HG02610 (cell line): Measurements from ENCODE around the gene GDAP1L1.

Experiments used
- ATAC-seq: cut with Tn5 transposase; IDR thresholded peaks from one replicate; pipeline ENCODE4 v1.9.1; 2021; ENCODE audit warnings: mild to moderate bottlenecking, moderate library complexity; ENCODE audit not compliant: unreplicated experiment

Gene GDAP1L1

DNA sequence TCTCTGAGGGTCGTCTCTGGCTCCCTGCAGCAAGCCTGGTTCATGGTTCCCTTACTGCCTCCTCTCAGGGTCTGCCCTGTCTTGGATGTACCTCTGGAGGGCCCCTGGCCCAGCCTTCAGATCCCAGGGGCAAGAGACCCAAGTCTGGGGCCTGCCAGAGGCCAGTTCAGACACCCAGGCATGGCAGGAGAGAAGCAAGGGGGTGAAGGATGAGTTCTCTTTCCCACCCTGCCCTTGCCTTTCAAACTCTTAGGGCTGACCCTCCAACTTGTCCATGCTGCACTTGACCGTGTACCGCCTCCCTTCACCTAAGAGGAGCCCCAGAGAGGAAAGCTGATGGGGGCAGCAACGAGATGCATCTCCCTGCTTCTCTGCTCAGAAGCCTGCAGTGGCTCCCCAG is 4.2 kb downstream of the GDAP1L1 start:
- ATAC-seq = no peak

GRCh38 chr20:44253528-44253927 is 6.4 kb downstream of the GDAP1L1 start:
- ATAC-seq = no peak

GRCh38 chr20:44254073-44254472 is 7.0 kb downstream of the GDAP1L1 start:
- no peak for ATAC-seq

GRCh38 chr20:44255942-44256341 is 8.8 kb downstream of the GDAP1L1 start:
- ATAC-seq = no peak

DNA sequence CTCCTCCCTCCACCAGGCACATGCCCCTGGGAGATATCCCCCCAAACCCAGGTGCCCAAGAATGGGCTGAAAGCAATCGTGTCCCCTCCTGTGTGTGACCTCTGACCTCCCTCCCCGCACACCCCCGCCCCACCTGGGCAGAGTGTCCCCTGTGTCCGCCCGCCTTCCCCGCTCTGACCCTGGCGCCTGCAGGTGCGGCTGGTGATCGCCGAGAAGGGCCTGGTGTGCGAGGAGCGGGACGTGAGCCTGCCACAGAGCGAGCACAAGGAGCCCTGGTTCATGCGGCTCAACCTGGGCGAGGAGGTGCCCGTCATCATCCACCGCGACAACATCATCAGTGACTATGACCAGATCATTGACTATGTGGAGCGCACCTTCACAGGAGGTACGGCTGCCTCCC is 9.9 kb downstream of the GDAP1L1 start:
- ATAC-seq = no peak

DNA sequence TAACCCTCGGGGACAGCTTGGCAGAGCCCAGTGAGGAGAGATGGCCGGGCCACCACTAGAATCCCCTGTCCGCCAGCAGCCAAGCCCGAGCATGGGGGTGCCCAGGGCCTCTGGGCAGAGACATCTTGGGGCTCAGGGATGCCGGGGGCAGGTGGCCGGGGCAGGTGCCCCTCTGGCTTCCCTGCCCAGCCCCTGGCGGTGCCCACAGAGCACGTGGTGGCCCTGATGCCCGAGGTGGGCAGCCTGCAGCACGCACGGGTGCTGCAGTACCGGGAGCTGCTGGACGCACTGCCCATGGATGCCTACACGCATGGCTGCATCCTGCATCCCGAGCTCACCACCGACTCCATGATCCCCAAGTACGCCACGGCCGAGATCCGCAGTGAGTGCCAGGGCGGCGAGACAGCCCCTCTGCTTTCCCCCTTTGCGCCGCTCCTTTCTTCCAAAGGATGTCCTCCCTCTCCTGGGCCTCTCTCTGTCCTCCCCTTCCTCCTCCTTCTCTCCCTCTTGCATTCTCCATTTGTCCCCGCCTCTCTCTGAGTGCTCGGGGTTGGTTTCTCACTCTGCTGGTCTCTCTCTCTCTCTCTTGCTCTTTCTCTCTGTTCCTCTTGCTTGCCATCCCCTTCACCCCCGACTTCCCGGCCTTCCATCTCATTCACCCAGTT is 11.2 kb downstream of the GDAP1L1 start:
- no peak for ATAC-seq

GRCh38 chr20:44264287-44264686 is 17.2 kb downstream of the GDAP1L1 start:
- no peak for ATAC-seq

- ATAC-seq = no peak
Measured at GRCh38 chr20:44268802-44269201, 21.7 kb downstream of the GDAP1L1 start.

DNA sequence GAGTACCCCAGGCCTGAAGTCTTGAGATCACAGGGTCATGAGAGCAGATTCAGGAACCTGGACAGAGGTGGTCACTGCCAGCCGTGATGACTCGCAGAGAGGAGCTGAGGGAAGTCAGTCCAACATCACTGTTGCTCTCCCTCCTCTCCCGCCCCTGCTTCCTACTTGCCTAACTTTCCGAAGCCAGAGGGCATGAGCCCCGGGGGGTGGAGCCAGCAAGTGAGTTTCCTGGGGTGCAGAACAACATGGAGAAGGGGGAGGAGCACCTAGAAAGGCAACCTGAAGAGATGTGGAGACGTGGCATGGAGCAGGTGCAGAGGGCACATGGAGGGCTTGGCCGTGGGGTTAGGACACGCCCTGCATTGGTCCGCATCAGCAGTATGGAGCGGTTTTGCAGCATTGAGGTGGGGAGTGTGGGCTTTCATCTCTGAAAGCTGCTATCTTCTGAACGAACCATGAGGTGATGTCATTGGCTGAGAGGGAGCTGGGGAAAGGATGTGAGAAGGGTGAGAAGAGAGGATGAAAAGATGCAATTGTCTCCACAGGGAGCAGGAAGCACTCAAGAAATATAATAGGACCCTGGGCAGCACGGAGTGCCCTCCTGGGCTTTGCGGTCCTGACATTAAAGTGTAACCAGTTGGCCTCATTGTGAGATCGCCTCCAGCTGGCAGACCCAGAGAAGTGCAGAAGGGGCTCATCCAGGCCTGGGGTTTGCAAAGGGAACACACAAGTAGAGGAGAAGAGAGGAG is 25.0 kb downstream of the GDAP1L1 start:
- ATAC-seq = no peak

GRCh38 chr20:44273231-44274215 is 26.4 kb downstream of the GDAP1L1 start:
- no peak for ATAC-seq

DNA sequence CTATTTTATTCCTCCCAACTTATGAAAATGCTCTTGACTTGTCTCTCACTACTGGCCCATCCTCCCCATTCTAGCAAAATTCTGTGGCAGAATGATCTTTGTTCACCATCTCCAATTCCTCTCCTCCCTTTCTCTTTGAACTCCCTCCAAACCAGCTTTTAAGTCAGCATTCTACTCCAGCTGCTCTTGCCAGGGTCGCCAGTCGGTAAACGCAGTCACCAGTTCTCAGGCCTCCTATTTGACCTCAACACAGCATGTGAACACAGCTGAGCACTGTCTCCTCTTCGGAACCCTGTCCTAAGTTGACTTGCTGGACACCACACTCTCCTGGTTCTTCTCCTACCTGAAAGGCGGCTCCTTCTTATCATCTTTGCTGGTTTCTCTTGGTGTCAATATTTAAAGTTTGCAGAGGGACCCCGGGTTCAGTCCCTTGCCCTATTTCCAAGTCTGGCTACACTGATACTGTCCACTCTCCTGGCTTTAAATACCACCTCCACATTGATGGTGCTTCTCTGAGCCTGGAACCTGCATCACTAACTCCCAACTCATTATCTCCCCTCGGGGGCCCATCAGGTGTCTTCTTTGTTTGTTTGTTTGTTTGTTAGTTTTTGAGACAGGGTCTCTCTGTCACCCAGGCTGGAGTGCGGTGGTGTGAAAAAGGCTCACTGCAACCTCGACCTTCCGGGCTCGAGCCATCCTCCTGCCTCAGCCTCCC is 27.4 kb downstream of the GDAP1L1 start:
- ATAC-seq = no peak

- no peak for ATAC-seq
Measured at GRCh38 chr20:44279228-44279627, 32.1 kb downstream of the GDAP1L1 start.

DNA sequence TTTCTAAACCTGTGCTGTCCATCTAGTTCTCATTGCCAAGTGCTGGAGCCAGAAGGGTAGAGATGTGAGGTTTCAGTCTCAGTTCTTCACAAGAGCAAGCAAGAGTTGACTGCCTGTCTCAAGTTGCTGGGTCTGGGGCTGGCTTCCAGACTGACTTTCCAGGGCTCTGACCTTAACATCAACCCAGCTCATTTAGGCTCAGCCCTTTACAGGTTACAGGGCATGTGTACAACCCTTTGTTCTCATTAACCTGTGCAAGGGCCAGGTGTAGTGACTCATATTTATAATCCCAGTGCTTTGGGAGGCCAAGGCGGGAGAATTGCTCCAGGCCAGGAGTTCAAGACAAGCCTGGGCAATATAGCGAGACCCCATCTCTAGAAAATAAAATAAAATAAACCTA is 33.3 kb downstream of the GDAP1L1 start:
- no peak for ATAC-seq

GRCh38 chr20:44282192-44282591 is 35.1 kb downstream of the GDAP1L1 start:
- ATAC-seq = no peak

DNA sequence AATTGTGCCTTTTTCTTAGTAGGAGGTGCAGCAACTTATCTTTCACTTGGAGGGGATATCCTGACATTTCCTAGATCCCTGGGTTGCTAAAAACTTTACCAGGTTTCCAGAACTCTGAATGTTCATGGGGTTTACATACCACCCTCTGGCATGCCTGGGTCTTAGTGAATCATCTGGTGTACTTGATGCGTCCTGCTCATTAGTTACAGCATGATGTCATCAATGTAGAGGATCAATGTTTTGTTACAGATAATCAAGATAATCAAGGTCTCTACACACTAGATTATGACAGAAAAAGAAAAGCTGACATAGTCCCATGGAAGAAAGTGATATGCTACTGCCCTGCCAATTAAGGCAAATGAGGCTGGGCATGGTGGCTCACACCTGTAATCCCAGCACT is 36.9 kb downstream of the GDAP1L1 start:
- ATAC-seq = no peak

- no peak for ATAC-seq
Measured at GRCh38 chr20:44287272-44288097, 40.4 kb downstream of the GDAP1L1 start.

GRCh38 chr20:44288252-44288651 is 41.1 kb downstream of the GDAP1L1 start:
- no peak for ATAC-seq

DNA sequence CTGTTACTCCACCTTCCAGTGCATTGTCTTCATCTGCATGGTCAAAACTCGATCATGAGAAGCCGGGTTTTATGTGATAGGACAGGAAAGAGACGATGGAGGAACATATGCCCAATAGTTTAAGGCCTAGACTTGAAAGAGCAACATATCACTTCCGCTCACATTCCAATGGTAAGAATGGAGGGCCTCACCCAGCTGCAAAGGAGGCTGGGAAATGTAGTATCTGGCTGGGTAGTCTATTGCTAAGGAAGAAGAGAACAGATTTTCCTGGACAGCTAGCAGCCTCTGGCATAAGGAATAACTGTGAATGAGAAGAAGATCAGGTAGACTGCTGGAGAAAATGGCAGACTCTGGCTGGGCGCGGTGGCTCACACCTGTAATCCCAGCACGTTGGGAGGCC is 44.6 kb downstream of the GDAP1L1 start:
- no peak for ATAC-seq

DNA sequence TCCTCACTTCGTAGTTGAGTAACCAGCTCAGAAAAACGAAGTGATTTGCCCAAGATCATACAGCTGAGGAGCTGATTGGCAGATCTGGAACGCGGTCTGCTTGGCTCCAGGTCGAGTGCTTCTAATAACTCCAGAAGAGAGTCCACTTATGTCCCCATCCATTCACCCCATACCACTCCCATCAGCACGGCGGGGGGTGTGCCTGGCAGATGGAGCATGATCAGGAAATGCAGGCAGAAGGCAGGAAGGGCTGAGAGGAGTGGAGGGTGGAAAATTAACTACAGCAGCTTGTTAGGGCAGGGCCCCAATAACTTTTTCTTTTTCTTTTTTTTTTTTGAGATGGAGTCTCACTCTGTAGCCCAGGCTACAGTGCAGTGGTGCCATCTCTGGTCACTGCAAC is 48.9 kb downstream of the GDAP1L1 start:
- ATAC-seq = no peak

- no peak for ATAC-seq
Measured at GRCh38 chr20:44297721-44298120, 50.6 kb downstream of the GDAP1L1 start.
